Esophagus muscularis mucosa (tissue), 4 donors: ENCODE results near the gene ADAM10.

Source experiments
- CTCF ChIP-seq, 3 experiments: fragments of 200-600 bp in 2 of 3; fragments of 450-650 bp in 1 of 3; sonication (generic) in 2 of 3; IDR thresholded peaks; one replicate each; pipeline ENCODE4 v1.5.1; 2017 to 2019; ENCODE audit warnings: antibody characterized with exemption in 3 of 3, mild to moderate bottlenecking in 2 of 3, moderate library complexity in 1 of 3
- EP300 ChIP-seq: sonication (generic); formaldehyde crosslinking; IDR thresholded peaks from one replicate; pipeline ENCODE4 v1.6.1; 2017; ENCODE audit warnings: antibody characterized with exemption
- POLR2A ChIP-seq: fragments of 450-650 bp; IDR thresholded peaks from one replicate; pipeline ENCODE4 v1.6.1; 2017; ENCODE audit warnings: antibody characterized with exemption, moderate library complexity, mild to moderate bottlenecking, low read depth
- POLR2AphosphoS5 ChIP-seq, 2 donors: sonication (generic); formaldehyde crosslinking; IDR thresholded peaks; one replicate each; pipeline ENCODE4 v1.6.1; 2017; ENCODE audit warnings: antibody characterized with exemption in 2 of 2

DNA sequence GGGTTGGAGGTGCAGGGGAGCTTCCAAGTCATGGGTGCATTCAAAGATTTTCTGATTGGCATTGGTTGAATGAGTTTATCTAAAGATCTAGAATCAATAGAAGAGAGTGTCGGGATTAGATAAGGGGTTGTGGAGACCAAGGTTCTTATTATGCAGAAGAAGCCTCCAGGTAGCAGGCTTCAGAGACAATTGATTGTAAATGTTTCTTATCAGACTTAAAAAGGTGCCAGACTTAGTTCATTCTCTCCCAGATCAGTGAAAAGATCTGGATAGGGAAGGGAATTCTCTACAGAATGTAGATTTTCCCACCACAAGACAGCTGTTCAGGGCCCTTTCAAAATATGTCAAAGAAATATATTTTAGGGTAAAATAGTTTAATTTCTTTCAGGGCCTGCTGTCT, 188.2 kb downstream of the ADAM10 start:
- TF ChIP-seq POLR2A (no peak), POLR2AphosphoS5 (IDR thresholded peaks at IDR 0.05) (no peak), CTCF (IDR thresholded peaks at IDR 0.05) (no peak), EP300 (no peak)
